ENCODE results near the gene TGFBR1. TPM values are rescaled to one million over a fixed set of nuclear protein-coding genes. Genes with fewer than 3 reads are reported as not detected.

TGFBR1 gene
- total RNA-seq, 1 donor from 2014 or later, result 138 TPM

GRCh38 chr9:99070681-99071080 lies 34.2 kb upstream of the TGFBR1 start:
- H3K4me1 Mint-ChIP-seq, result peaks cover 37% of the 10 kb centered on the region
- H3K36me3 Mint-ChIP-seq, result peaks cover 3% of the 10 kb centered on the region
- H3K27me3 Mint-ChIP-seq (ENCODE audit: insufficient read depth, low read depth), result peaks cover 2% of the 10 kb centered on the region
- Histone ChIP-seq H3F3A (ENCODE audit: low read depth) (no peaks in the 10 kb centered on the region), H3K4me1 (peaks cover 10% of the 10 kb centered on the region), H2AFZ (replicated peaks) (no peak overlapping the region), H3K9ac (no peak overlapping the region), H3K27me3 (no peaks in the 10 kb centered on the region), H3K36me3 (no peaks in the 10 kb centered on the region), H4K20me1 (ENCODE audit: low read depth) (no peaks in the 10 kb centered on the region), H3K4me2 (no peak overlapping the region), H3K27ac (no peak overlapping the region), H3K4me3 (no peak overlapping the region), H3K9me3 (ENCODE audit: low read depth) (no peaks in the 10 kb centered on the region), H3K79me2 (ENCODE audit: low read depth) (no peaks in the 10 kb centered on the region)
- TF ChIP-seq EZH2phosphoT487 (IDR thresholded peaks at IDR 0.05) (no peak), EZH2 (IDR thresholded peaks at IDR 0.05) (no peak), CTCF (IDR thresholded peaks at IDR 0.05) (no peak)
- H3K27ac Mint-ChIP-seq, result peak overlapping the region; percentile 21
- peak; percentile 18 for DNase-seq (ENCODE audit: low spot score)
- H3K9me3 Mint-ChIP-seq, result peaks cover 8% of the 10 kb centered on the region
- H3K4me3 Mint-ChIP-seq, result peak overlapping the region; percentile 17

- H3K36me3 ChIP-seq, result no peaks in the 10 kb centered on the region
Observed at GRCh38 chr9:99071313-99072039, 33.4 kb upstream of the TGFBR1 start.

GRCh38 chr9:99072040-99072394 lies 32.9 kb upstream of the TGFBR1 start:
- no peaks in the 10 kb centered on the region for H3K36me3 ChIP-seq
- H2AFZ ChIP-seq (replicated peaks), result no peak overlapping the region
- H3K9ac ChIP-seq, result no peak overlapping the region
- Mint-ChIP-seq H3K4me3 (no peak overlapping the region), H3K27me3 (ENCODE audit: insufficient read depth, low read depth) (peaks cover 2% of the 10 kb centered on the region), H3K27ac (no peak overlapping the region), H3K36me3 (peaks cover 1% of the 10 kb centered on the region), H3K4me1 (peaks cover 33% of the 10 kb centered on the region), H3K9me3 (peaks cover 1% of the 10 kb centered on the region)
- H4K20me1 ChIP-seq (ENCODE audit: low read depth), result no peaks in the 10 kb centered on the region
- H3K27ac ChIP-seq, result no peak overlapping the region
- no peak for DNase-seq (ENCODE audit: low spot score)
- H3K9me3 ChIP-seq (ENCODE audit: low read depth), result no peaks in the 10 kb centered on the region
- no peak overlapping the region for H3K4me3 ChIP-seq
- no peaks in the 10 kb centered on the region for H3F3A ChIP-seq (ENCODE audit: low read depth)
- H3K27me3 ChIP-seq, result no peaks in the 10 kb centered on the region
- peaks cover 10% of the 10 kb centered on the region for H3K4me1 ChIP-seq
- no peak overlapping the region for H3K4me2 ChIP-seq
- TF ChIP-seq EZH2 (IDR thresholded peaks at IDR 0.05) (no peak), EZH2phosphoT487 (IDR thresholded peaks at IDR 0.05) (no peak), CTCF (IDR thresholded peaks at IDR 0.05) (no peak)
- H3K79me2 ChIP-seq (ENCODE audit: low read depth), result no peaks in the 10 kb centered on the region

More at GRCh38 chr9:99071313-99072039, 33.4 kb upstream of the TGFBR1 start:
- Histone ChIP-seq H3K4me3 (no peak overlapping the region), H3K27ac (no peak overlapping the region), H2AFZ (replicated peaks) (no peak overlapping the region), H3K4me2 (no peak overlapping the region), H3K9me3 (ENCODE audit: low read depth) (no peaks in the 10 kb centered on the region), H3K9ac (no peak overlapping the region), H4K20me1 (ENCODE audit: low read depth) (no peaks in the 10 kb centered on the region), H3K27me3 (no peaks in the 10 kb centered on the region), H3F3A (ENCODE audit: low read depth) (no peaks in the 10 kb centered on the region), H3K4me1 (peaks cover 10% of the 10 kb centered on the region), H3K79me2 (ENCODE audit: low read depth) (no peaks in the 10 kb centered on the region)
- Mint-ChIP-seq H3K27ac (peak overlapping the region; percentile 33), H3K4me1 (peaks cover 37% of the 10 kb centered on the region), H3K4me3 (no peak overlapping the region), H3K9me3 (peaks cover 5% of the 10 kb centered on the region), H3K36me3 (peaks cover 3% of the 10 kb centered on the region), H3K27me3 (ENCODE audit: insufficient read depth, low read depth) (peaks cover 2% of the 10 kb centered on the region)
- DNase-seq (ENCODE audit: low spot score), result no peak
- TF ChIP-seq EZH2 (IDR thresholded peaks at IDR 0.05) (no peak), EZH2phosphoT487 (IDR thresholded peaks at IDR 0.05) (no peak), CTCF (IDR thresholded peaks at IDR 0.05) (no peak)
